Neuronal stem cell (in vitro differentiated cells): ENCODE results near the gene RAPGEF3.

Experiments
- DNase-seq: peaks from one replicate; pipeline ENCODE4 v3.0.0-alpha.2; 2013; ENCODE audit warnings: low spot score
- H2AFZ ChIP-seq: one replicate; pipeline ENCODE4 v1.6.1; 2013; ENCODE audit warnings: mild to moderate bottlenecking, low read length, inconsistent platforms
- H2AK5ac ChIP-seq: 2 replicates; pipeline ENCODE4 v1.6.1; 2013; ENCODE audit warnings: low read depth, mild to moderate bottlenecking, inconsistent platforms, low read length, moderate library complexity, mixed read lengths
- H2BK120ac ChIP-seq: 2 replicates; pipeline ENCODE4 v1.6.1; 2013; ENCODE audit warnings: low read depth, mild to moderate bottlenecking, inconsistent platforms, low read length, moderate library complexity, mixed read lengths
- H2BK12ac ChIP-seq: one replicate; pipeline ENCODE4 v1.6.1; 2013; ENCODE audit warnings: low read length, inconsistent platforms
- H2BK15ac ChIP-seq: 2 replicates; pipeline ENCODE4 v1.6.1; 2013; ENCODE audit warnings: mild to moderate bottlenecking, low read length, inconsistent platforms, mixed read lengths
- H2BK5ac ChIP-seq: one replicate; pipeline ENCODE4 v1.6.1; 2013; ENCODE audit warnings: inconsistent platforms, mild to moderate bottlenecking, low read length, moderate library complexity
- H3K14ac ChIP-seq: one replicate; pipeline ENCODE4 v1.6.1; 2013; ENCODE audit warnings: low read length, inconsistent platforms
- H3K18ac ChIP-seq: 2 replicates; pipeline ENCODE4 v1.6.1; 2013; ENCODE audit warnings: low read length, inconsistent platforms
- H3K23ac ChIP-seq: 2 replicates; pipeline ENCODE4 v1.6.1; 2013; ENCODE audit warnings: low read depth, mild to moderate bottlenecking, mixed read lengths, low read length, inconsistent platforms; ENCODE audit not compliant: poor library complexity
- H3K27ac ChIP-seq: replicated peaks from 3 replicates; pipeline ENCODE4 v1.5.1; 2013; ENCODE audit warnings: low read length, inconsistent platforms
- H3K27me3 ChIP-seq, 3 experiments: 2 replicates each; pipeline ENCODE4 v1.6.1; 2013; ENCODE audit warnings: low read length in 3 of 3, mild to moderate bottlenecking in 2 of 3, inconsistent platforms in 1 of 3, low read depth in 1 of 3, mixed read lengths in 1 of 3, moderate library complexity in 1 of 3; ENCODE audit not compliant: control insufficient read depth in 3 of 3, insufficient read depth in 3 of 3
- H3K36me3 ChIP-seq, 2 donors: replicated peaks in 1 of 2; 2 replicates each; pipeline ENCODE4 v1.6.1; 2013; ENCODE audit warnings: low read length in 2 of 2; ENCODE audit not compliant: control insufficient read depth in 2 of 2, insufficient read depth in 2 of 2
- H3K4ac ChIP-seq: 2 replicates; pipeline ENCODE4 v1.6.1; 2013; ENCODE audit warnings: inconsistent platforms, mild to moderate bottlenecking, low read length, moderate library complexity
- H3K4me1 ChIP-seq, 2 donors: 1 replicate in 1 of 2; 2 replicates in 1 of 2; pipeline ENCODE4 v1.6.1; 2013; ENCODE audit warnings: low read length in 2 of 2, low read depth in 1 of 2; ENCODE audit not compliant: control insufficient read depth in 2 of 2, insufficient read depth in 1 of 2
- H3K4me2 ChIP-seq: one replicate; pipeline ENCODE4 v1.6.1; 2013; ENCODE audit warnings: mild to moderate bottlenecking, low read length, inconsistent platforms; ENCODE audit not compliant: insufficient read depth, poor library complexity, severe bottlenecking
- H3K4me3 ChIP-seq, 2 donors: 2 replicates each; pipeline ENCODE4 v1.5.1; 2013; ENCODE audit warnings: low read length in 2 of 2, mild to moderate bottlenecking in 2 of 2, inconsistent platforms in 1 of 2, moderate library complexity in 1 of 2
- H3K79me1 ChIP-seq: one replicate; pipeline ENCODE4 v1.6.1; 2013; ENCODE audit warnings: low read depth, mild to moderate bottlenecking, inconsistent platforms, low read length, moderate library complexity
- H3K9ac ChIP-seq: one replicate; pipeline ENCODE4 v1.6.1; 2013; ENCODE audit warnings: mild to moderate bottlenecking, low read depth, low read length, inconsistent platforms; ENCODE audit not compliant: poor library complexity
- H3K9me3 ChIP-seq, 2 donors: replicated peaks in 1 of 2; 2 replicates each; pipeline versions ENCODE3 to v1.6.1; 2013; ENCODE audit warnings: low read length in 2 of 2, mild to moderate bottlenecking in 2 of 2, inconsistent platforms in 1 of 2, low read depth in 1 of 2, mixed read lengths in 1 of 2, moderate library complexity in 1 of 2; ENCODE audit not compliant: control insufficient read depth in 2 of 2, insufficient read depth in 1 of 2
- H4K8ac ChIP-seq: one replicate; pipeline ENCODE4 v1.6.1; 2013; ENCODE audit warnings: low read depth, mild to moderate bottlenecking, inconsistent platforms, low read length, moderate library complexity
- H4K91ac ChIP-seq: one replicate; pipeline ENCODE4 v1.6.1; 2013; ENCODE audit warnings: low read length, low read depth, mild to moderate bottlenecking, inconsistent platforms; ENCODE audit not compliant: poor library complexity
- WGBS, 2 donors: extraction: QIAGEN DNeasy Blood & Tissue Kit; methylation state at CpG; one replicate each; pipeline ENCODE4 v1.1.7; 2013; ENCODE audit warnings: missing lambda C conversion rate in 2 of 2, mixed read lengths in 1 of 2; ENCODE audit not compliant: insufficient read length in 2 of 2, insufficient replicate concordance in 1 of 2; ENCODE audit errors: extremely low coverage in 2 of 2; 5-methylcytosine and 5-hydroxymethylcytosine counted together

RAPGEF3 gene

GRCh38 chr12:47739979-47740378 is 18.7 kb downstream of the RAPGEF3 start:
- H3K18ac ChIP-seq = peak overlapping the region; percentile 11
- H3K4me2 ChIP-seq = no peak overlapping the region
- peaks cover 17 to 24% of the 10 kb centered on the region in 2 donors for H3K4me1 ChIP-seq
- DNase-seq = no peak
- H3K4me3 ChIP-seq = no peak overlapping the region
- H3K9me3 ChIP-seq = no peaks in the 10 kb centered on the region
- H3K9ac ChIP-seq = peak overlapping the region; percentile 51
- H3K27ac ChIP-seq = no peak overlapping the region
- H3K4ac ChIP-seq = peak overlapping the region; percentile 38
- H3K14ac ChIP-seq = no peak overlapping the region
- H2AFZ ChIP-seq = no peak overlapping the region
- H4K91ac ChIP-seq = no peak overlapping the region
- no peaks in the 10 kb centered on the region for H3K79me1 ChIP-seq
- WGBS, 2 donors = no CpG with 5 or more reads among the region's 12 CpGs
- no peak overlapping the region for H2BK12ac ChIP-seq
- peak overlapping the region; percentile 68 for H2AK5ac ChIP-seq
- no peak overlapping the region for H4K8ac ChIP-seq
- H2BK15ac ChIP-seq = peak overlapping the region; percentile 6
- H3K23ac ChIP-seq = no peak overlapping the region
- no peaks in the 10 kb centered on the region for H3K36me3 ChIP-seq
- H2BK5ac ChIP-seq = no peak overlapping the region
- H2BK120ac ChIP-seq = no peak overlapping the region
- H3K27me3 ChIP-seq = no peaks in the 10 kb centered on the region

GRCh38 chr12:47739297-47739696 is 19.4 kb downstream of the RAPGEF3 start:
- no peak overlapping the region for H3K4me2 ChIP-seq
- no peak overlapping the region for H3K18ac ChIP-seq
- no peak overlapping the region for H4K91ac ChIP-seq
- no CpG with 5 or more reads among the region's 3 CpGs for WGBS, 2 donors
- H3K9me3 ChIP-seq = no peaks in the 10 kb centered on the region
- H3K27ac ChIP-seq = no peak overlapping the region
- H3K9ac ChIP-seq = no peak overlapping the region
- no peaks in the 10 kb centered on the region for H3K79me1 ChIP-seq
- no peak overlapping the region for H3K14ac ChIP-seq
- H2BK5ac ChIP-seq = no peak overlapping the region
- no peaks in the 10 kb centered on the region for H3K27me3 ChIP-seq
- H3K4me3 ChIP-seq = no peak overlapping the region
- H3K4me1 ChIP-seq = peaks cover 21 to 23% of the 10 kb centered on the region in 2 donors
- no peaks in the 10 kb centered on the region for H3K36me3 ChIP-seq
- H2AK5ac ChIP-seq = peak overlapping the region; percentile 22
- H2BK15ac ChIP-seq = no peak overlapping the region
- no peak overlapping the region for H3K23ac ChIP-seq
- no peak for DNase-seq
- no peak overlapping the region for H2BK12ac ChIP-seq
- no peak overlapping the region for H4K8ac ChIP-seq
- H3K4ac ChIP-seq = no peak overlapping the region
- H2BK120ac ChIP-seq = no peak overlapping the region
- H2AFZ ChIP-seq = no peak overlapping the region

GRCh38 chr12:47737936-47738594 is 20.6 kb downstream of the RAPGEF3 start:
- H3K18ac ChIP-seq = no peak overlapping the region
- no peaks in the 10 kb centered on the region for H3K9me3 ChIP-seq
- no peak overlapping the region for H3K4me3 ChIP-seq
- peak overlapping the region; percentile 8 for H2BK5ac ChIP-seq
- peak overlapping the region; percentile 11 for H2AK5ac ChIP-seq
- H3K9ac ChIP-seq = no peak overlapping the region
- H2AFZ ChIP-seq = no peak overlapping the region
- no peak overlapping the region for H3K14ac ChIP-seq
- no peak overlapping the region for H4K8ac ChIP-seq
- DNase-seq = no peak
- H3K79me1 ChIP-seq = no peaks in the 10 kb centered on the region
- no peak overlapping the region for H3K4ac ChIP-seq
- H2BK120ac ChIP-seq = peak overlapping the region; percentile 49
- H4K91ac ChIP-seq = no peak overlapping the region
- no peak overlapping the region for H3K23ac ChIP-seq
- no peaks in the 10 kb centered on the region for H3K27me3 ChIP-seq
- H2BK12ac ChIP-seq = peak overlapping the region; percentile 14
- WGBS, 2 donors = no CpG with 5 or more reads among the region's 17 CpGs
- H3K36me3 ChIP-seq = no peaks in the 10 kb centered on the region
- no peak overlapping the region for H2BK15ac ChIP-seq
- H3K4me2 ChIP-seq = no peak overlapping the region
- H3K4me1 ChIP-seq = peaks cover 21 to 24% of the 10 kb centered on the region in 2 donors
- H3K27ac ChIP-seq = no peak overlapping the region

- Histone ChIP-seq H3K79me1 (no peaks in the 10 kb centered on the region), H3K4me3 (no peak overlapping the region), H3K4me1 (peaks cover 21 to 24% of the 10 kb centered on the region in 2 donors), H3K27ac (no peak overlapping the region), H3K36me3 (no peaks in the 10 kb centered on the region), H3K4ac (no peak overlapping the region), H2AFZ (peak overlapping the region; percentile 73), H3K18ac (peak overlapping the region; percentile 55), H3K9me3 (no peaks in the 10 kb centered on the region), H2BK120ac (no peak overlapping the region), H3K9ac (peak overlapping the region; percentile 45), H2AK5ac (peak overlapping the region; percentile 58), H3K27me3 (no peaks in the 10 kb centered on the region), H3K14ac (no peak overlapping the region), H3K4me2 (no peak overlapping the region), H2BK5ac (no peak overlapping the region), H3K23ac (peak overlapping the region; percentile 83), H4K91ac (no peak overlapping the region), H4K8ac (peak overlapping the region; percentile 56), H2BK15ac (peak overlapping the region; percentile 11), H2BK12ac (no peak overlapping the region)
- no CpG with 5 or more reads among the region's 19 CpGs for WGBS, 2 donors
- no peak for DNase-seq
Observed at GRCh38 chr12:47736877-47737676, 21.6 kb downstream of the RAPGEF3 start.
